Fibroblast of pulmonary artery (primary cell): Measurements from ENCODE around the gene ALK.

Source experiments
- DNase-seq: peaks from one replicate; pipeline ENCODE4 v3.0.0-alpha.2; 2010; ENCODE audit warnings: low read depth
- H3K4me3 ChIP-seq: replicated peaks from 2 replicates; pipeline ENCODE4 v1.5.1; 2011; ENCODE audit warnings: low read depth, mild to moderate bottlenecking, control low read depth, low read length, moderate library complexity
- CTCF ChIP-seq: IDR thresholded peaks from 2 replicates; pipeline ENCODE4 v1.5.1; 2011; ENCODE audit warnings: mild to moderate bottlenecking, control low read depth, low read length, inconsistent platforms; ENCODE audit errors: missing control alignments

The ALK gene

GRCh38 chr2:29242621-29243375, 678.6 kb downstream of the ALK start:
- DNase-seq, result no peak
- TF ChIP-seq CTCF, result no peak
- no peak overlapping the region for H3K4me3 ChIP-seq

GRCh38 chr2:29241955-29242565, 679.3 kb downstream of the ALK start:
- no peak for DNase-seq
- TF ChIP-seq CTCF, result no peak
- H3K4me3 ChIP-seq, result no peak overlapping the region

GRCh38 chr2:29241341-29241740, 680.0 kb downstream of the ALK start:
- H3K4me3 ChIP-seq, result no peak overlapping the region
- TF ChIP-seq CTCF, result no peak
- DNase-seq, result no peak

GRCh38 chr2:29240601-29241000, 680.8 kb downstream of the ALK start:
- H3K4me3 ChIP-seq, result no peak overlapping the region
- TF ChIP-seq CTCF, result no peak
- no peak for DNase-seq

GRCh38 chr2:29239209-29239960, 682.0 kb downstream of the ALK start:
- no peak overlapping the region for H3K4me3 ChIP-seq
- TF ChIP-seq CTCF, result no peak
- DNase-seq, result no peak

- DNase-seq, result peak; percentile 45
- TF ChIP-seq CTCF, result peak; percentile 78
- no peak overlapping the region for H3K4me3 ChIP-seq
Observed at GRCh38 chr2:29238497-29238896, 682.9 kb downstream of the ALK start.
